Stimulated activated CD8-positive, alpha-beta memory T cell treated with anti-CD3 and anti-CD28 coated beads, Interleukin-12 subunit alpha, Interleukin-12 subunit beta, amount 100 ng/mL, for 1 hour (primary cell): ENCODE results near the gene ARF1.

Experiments
- DNase-seq: peaks from one replicate; pipeline ENCODE4 v3.0.0-alpha.2; 2020; ENCODE audit warnings: low read depth

Gene ARF1

DNA sequence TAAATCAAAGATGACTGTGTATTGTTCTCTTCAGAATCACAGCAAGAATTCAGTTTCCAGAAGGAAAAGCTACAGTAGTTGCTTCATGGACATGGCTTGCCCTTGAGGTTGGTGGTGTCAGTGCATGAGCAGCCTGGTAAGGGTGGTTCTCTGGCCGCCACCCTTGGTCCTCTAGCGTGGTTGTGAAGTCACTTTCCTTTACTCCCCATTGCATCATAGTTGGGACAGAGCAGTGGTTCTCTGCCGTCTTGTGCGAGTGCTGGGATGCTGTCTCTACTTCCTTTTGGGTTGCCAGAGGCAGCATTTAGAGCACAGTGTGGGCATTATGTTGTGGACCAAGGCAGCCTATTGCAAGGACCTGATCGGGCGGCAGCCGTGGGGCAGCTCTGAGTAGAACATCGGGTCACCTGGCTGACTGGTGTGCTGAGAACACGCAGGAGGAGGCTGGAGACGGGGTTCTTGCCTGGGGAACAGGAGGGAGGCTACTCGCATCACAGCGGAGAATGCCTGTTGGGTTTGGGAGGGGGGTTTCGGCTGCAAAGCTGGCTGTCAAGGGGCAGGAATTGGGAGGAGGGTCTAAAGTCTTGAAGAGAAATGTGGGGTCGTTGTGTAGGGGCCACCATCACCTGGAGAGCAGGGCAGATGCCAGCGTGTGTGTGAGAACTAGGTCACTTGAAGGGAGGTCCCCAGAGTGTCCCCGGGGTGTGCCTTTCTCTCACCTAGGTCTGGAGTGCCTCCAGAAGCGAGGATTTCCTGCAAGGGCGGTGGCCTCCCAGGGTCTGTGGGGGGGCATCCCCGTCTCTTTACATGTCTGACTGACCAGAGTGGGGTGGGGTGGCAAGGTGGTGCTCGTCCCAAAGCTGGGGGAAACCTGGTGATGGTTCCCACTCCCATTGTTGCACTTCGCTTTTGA lies 6.3 kb downstream of the ARF1 start:
- no peak for DNase-seq

DNA sequence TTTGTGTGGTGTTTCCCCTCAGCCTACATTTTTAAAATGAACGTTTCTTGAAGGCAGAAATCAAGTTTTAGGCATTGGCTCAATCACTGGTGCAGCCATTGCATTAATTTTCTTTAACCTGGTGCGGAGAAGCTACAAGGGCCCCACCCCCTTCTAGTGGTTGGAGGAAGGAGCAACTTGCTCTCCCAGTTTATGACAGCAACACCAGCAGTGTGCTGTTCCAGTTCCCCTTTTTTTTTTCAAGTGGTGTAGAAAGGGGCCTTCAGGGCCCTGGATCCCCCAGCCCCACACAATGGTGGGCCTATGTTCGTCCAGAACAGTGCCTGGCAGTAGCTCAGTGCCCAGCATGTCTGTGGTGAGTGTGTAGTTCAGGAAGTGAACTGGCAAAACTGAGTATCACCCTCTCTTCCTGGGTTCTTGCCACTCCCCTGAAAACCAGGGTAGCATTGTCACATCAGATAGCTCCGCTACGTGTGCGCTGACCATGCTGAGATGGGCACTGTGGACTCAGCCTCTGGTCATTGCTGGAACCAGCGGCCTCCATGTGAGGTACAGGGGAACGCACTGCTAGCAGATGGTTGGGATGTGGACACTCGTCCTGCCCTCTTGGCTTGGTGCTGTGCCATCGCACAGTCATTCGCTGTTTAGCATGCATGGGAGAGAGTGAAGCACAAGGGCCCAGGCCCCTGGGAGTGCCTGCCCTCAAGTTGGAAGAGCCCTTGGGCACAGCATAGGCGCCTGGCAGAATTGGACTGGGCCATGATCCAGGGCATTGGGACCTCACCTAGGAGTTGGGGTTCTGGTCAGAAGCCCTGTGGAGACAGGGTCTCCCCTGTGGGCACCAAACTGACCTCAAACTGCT lies 7.2 kb downstream of the ARF1 start:
- DNase-seq: no peak

DNA sequence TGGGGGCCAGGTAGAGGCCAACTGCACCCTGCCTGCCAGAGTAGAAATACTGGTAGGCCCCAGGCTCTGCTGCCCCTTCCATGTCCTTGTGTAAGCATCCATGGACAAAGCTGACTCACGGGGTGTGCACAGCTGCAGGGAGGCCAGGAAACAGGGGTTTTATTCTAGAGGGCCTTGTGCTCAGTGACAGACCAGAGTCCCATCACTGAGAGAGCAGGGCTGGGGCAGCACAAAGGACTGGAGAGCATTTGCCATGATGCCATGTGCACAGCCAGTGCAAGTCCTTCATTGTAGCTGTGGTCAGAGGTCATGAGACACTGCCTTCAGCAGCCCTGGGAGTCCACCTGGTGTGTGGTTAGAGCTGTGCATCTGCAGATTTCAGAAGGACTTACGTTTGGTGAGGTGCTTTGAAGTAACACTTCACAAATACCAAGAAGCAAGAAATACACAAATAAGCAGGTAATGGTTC lies 8.1 kb downstream of the ARF1 start:
- no peak for DNase-seq

DNA sequence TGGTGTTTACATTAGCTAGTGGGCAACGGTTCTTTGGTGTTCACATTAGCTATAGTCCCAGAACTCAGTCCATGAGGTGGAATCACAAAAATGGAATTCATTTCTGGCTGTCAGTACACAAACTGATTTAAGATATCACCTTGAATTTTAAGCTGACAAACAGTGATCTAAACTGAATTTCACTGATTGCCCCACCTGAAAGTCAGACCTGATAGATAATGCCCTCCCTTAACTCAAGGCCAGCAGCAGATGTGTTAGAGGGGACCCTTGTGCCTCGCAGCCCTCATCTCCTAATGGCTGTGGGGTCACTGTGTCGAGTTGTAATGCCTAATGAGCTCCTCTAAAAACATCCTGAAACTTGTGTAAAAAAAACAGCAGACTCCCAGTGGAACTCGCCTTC lies 8.6 kb downstream of the ARF1 start:
- no peak for DNase-seq

DNA sequence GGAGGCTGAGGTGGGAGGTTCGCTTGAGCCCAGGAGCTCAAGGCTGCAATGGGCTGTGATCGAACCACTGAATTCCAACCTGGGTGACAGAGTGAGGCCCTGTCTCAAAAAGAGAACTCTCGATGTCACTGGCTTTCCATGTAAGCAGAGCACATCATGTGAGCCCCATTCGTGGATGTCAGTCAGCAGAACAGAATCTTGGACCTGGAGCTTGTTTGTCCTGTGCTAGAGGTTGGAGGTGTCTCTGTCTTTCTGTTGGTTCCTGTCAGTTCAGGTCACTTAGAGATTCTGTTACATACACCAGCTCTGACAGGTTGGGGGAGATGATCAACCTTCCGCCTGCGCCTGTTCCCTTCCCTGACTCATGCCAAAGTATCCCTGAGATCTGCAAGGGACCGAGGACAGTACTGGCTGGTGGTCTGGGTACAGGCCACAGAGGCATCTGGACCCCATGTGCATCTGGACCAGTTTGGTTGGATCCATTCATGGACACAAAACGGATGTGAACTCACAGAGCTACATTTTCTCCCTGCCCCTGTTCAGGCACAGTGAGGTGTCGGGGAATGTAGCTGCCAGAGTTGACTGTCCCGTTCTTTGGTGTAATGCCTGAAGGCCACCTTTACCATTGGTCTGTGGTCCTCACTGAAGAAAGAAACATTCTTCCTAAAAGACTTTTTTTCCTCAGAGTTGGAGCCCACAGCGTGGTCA lies 10.0 kb downstream of the ARF1 start:
- DNase-seq: no peak

DNA sequence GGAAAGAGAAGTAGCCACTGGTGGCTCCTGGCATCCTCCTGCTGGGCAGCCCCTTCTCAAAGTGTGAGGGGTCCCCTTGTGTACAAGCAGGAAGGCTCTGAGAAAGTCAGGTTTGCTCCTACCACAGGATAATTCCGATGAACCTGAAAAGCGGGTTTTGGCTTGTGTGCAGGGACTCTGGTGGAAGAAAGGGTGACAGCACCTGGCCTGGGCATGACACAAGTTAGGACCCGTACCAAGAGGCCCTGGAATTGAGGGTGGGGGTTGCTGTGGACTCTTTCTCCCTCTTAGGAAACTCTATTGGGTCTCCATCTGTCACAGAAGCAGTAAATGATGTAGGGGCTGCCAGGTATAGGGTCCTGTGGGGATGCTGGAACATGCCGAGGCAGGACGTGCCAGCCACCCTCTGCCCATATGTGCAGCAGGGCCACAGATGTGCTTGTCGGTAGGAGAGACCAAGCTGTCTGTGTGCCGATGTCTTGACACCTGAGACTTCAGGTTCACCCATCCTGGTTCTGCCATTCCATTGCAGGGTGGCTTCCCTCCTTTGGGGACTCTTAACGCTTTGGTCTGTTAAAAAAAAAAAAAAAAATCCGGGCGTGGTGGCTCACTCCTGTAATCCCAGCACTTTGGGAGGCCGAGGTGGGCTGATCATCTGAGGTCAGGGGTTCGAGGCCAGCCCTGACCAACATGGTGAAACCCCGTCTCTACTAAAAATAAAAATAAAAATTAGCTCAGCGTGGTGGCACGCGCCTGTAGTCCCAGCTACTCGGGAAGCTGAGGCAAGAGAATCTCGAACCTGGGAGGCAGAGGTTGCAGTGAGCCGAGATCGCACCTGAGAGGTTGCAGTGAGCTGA lies 10.8 kb downstream of the ARF1 start:
- no peak for DNase-seq

DNA sequence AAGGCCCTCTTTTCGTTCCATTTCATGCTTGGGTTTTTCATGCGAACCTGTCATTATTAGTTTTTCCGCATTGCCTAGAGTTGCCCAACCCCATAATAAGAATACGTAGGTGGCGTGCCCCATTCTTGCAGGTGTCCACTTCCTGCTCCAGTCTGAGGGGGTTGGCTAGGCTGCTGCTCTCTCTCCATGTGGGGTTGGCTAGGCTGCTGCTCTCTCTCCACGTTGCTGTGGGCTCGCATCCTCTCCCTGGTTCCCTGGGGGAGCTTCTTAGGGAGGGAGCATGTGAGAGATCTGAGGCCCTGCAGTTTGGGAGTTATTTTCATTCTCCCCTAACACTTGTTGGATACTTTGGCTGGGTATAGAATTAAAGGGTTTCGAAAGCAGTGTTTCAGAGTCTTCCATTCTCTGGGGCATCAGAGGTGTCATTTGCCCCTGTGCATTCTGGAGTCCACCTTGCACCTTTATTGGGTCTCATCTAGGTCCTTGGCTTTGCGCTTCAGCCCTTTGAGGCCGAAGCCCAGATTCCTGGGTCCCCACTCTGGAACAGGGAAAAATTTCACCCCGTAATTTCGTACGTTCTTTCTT lies 12.0 kb downstream of the ARF1 start:
- no peak for DNase-seq

DNA sequence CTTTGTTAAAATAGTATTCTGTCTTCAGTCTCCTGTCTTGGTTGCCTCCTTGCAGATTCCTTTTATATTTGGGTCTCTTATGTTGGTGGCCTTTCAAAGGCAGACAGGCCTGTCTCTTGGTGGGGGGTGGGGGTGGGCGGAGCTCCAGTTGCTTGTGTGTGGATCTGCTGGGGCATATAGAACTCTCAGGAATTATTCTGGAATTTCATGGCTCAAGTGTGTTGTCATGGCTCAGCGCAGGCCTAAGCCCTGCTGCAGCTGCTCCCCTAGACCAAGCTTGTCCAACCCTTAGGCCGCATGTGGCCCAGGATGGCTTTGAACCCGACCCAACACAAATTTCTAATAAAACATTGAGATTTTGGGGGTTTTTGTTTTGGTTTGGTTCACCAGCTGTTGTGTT lies 12.7 kb downstream of the ARF1 start:
- no peak for DNase-seq

DNA sequence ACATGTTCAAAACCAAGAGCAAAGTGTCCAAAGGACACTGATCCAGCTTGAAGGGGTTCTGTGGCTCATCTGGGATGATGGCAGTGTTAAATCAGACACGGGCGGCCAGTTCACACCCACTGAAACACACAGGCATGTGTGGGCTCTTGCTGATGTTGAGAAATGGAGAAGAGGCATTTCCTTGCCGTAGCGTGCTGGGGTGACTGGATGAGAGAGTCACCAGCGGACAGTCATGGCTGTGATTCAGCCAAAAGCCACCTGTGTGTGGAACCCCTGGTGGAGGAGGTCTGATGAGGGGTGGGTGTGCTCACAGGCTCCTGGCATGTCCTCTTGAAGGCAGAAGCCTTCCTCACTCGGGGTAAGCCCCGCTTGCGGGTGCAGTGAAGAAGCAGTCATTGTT lies 13.4 kb downstream of the ARF1 start:
- no peak for DNase-seq

DNA sequence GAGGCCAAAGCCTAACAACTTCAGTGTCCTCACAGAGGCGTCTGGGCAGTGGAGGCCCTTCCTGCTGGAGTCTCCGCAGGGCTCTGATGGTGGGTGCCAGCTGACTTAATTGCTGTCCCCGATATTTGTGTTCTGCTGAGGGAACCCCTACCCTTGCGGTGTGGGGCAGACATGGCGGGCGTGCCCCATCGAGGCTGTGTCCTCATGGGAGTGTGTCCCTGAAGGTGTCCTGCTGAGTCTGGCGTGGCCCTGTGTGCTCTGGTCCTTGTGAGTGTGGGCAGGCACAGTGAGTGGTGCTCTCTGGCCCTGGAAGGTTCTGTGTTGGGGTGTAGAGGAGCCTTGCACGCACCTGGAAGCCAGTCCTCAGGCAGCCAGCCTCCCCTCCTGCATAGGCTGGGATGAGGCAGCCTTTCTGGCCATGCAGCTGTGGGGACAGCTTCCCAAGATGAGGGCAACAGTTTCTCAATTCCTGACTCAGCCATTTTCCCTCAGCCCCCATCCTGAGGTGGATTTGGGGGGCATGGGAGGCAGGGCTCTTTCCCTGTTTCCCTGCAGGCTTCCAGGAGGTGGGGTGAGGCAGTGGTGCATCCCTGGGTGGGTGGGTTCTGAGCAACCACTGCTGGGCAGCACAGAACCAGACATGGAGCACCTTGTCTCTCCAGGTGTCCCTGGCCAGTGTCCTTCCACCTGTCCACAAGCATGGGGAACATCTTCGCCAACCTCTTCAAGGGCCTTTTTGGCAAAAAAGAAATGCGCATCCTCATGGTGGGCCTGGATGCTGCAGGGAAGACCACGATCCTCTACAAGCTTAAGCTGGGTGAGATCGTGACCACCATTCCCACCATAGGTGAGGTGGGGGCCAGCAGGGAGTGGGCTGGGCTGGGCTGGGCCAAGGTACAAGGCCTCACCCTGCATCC lies 14.2 kb downstream of the ARF1 start:
- DNase-seq: no peak

DNA sequence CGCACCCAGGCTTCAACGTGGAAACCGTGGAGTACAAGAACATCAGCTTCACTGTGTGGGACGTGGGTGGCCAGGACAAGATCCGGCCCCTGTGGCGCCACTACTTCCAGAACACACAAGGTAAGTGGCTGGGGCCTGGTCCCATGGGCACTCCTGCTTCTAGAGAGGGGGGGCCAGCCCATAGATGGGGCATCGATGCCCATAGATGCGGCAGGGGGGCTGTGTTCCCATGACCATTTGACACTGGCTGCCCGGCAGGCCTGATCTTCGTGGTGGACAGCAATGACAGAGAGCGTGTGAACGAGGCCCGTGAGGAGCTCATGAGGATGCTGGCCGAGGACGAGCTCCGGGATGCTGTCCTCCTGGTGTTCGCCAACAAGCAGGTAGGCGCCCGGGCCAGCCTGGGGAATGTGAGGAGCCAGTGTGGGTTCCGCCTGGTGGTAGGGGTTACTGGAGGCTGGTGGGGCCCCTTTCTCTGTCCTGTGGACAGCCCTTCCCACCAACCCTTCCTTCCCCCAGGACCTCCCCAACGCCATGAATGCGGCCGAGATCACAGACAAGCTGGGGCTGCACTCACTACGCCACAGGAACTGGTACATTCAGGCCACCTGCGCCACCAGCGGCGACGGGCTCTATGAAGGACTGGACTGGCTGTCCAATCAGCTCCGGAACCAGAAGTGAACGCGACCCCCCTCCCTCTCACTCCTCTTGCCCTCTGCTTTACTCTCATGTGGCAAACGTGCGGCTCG lies 15.0 kb downstream of the ARF1 start:
- DNase-seq: no peak

DNA sequence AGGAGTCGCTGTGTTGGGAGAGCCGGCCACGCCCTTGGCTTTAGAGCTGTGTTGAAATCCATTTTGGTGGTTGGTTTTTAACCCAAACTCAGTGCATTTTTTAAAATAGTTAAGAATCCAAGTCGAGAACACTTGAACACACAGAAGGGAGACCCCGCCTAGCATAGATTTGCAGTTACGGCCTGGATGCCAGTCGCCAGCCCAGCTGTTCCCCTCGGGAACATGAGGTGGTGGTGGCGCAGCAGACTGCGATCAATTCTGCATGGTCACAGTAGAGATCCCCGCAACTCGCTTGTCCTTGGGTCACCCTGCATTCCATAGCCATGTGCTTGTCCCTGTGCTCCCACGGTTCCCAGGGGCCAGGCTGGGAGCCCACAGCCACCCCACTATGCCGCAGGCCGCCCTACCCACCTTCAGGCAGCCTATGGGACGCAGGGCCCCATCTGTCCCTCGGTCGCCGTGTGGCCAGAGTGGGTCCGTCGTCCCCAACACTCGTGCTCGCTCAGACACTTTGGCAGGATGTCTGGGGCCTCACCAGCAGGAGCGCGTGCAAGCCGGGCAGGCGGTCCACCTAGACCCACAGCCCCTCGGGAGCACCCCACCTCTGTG lies 15.9 kb downstream of the ARF1 start:
- no peak for DNase-seq

DNA sequence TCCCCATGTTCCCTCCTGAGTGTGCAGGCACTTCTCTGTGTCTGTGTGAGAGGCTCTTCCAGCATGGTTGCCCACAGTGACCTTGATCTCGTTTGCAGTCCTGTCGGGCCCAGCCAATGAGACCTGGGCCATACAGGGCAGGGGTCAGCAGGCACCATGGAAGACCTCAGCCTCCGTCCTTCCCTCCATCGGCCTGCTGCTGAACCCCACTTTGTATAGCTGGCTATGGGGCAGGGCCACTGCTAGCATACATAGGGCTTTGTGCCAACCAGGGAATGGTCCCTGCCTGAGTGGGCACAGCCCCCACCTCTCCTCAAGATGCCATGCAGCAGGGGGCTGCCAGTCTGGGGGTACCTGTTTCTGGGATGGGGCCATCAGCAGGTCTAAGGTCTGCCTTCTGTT lies 16.8 kb downstream of the ARF1 start:
- no peak for DNase-seq

DNA sequence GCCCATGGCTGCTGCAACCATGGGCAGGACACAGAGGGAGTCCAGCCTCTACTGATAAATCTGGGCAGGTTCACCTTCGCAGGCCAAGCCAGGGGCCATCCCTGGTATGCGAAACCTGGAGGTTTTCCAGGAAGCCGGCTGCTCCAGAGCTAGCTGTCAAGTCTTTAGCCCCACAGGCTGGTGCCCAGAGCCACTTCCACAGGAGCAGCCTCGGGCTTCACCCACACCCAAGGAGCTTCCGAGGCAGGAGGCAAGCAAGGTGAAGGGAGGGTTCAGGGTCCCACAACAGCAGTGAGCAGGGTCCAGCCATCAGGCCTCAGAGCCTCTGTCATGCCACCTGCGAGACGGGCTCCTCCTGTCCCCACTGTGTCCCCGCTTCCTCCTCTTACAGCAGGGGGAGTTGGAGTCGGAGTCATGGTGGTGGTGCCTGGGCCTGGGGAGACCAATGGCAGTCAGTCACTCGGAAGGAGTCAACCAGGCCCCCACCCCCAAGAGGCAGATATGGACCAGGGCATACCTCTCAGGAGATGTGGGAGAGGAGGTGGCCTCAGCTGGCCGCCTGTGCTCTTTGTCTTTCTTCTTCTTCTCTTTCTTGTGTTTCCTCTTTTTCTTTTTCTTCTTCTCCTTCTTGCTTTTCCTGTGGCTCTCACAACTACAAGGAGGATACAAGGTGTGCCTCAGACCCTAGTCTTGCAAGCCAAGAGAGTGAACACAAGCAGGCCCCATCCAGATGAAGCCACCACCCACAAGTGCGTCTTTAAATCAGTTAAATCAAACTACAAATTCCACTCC lies 18.5 kb downstream of the ARF1 start:
- no peak for DNase-seq

DNA sequence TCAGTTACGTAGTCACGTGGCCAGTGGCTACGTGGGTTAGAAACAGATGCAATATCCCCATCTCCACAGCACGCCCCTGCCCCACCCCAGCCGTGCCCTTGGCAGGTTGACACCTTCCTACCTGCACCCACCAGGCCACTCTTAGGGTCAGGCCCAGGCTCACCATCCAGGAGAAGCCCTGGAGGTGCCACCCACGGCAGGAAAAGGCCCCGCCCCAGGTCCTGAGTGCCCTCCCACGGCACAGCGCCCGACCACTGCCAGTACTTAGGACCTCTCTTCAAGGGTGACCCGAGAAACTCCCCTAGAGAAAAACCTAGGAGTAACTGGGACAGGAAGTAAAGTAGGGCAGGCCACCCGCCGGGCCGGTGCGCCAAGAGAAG lies 19.1 kb downstream of the ARF1 start:
- DNase-seq: no peak

DNA sequence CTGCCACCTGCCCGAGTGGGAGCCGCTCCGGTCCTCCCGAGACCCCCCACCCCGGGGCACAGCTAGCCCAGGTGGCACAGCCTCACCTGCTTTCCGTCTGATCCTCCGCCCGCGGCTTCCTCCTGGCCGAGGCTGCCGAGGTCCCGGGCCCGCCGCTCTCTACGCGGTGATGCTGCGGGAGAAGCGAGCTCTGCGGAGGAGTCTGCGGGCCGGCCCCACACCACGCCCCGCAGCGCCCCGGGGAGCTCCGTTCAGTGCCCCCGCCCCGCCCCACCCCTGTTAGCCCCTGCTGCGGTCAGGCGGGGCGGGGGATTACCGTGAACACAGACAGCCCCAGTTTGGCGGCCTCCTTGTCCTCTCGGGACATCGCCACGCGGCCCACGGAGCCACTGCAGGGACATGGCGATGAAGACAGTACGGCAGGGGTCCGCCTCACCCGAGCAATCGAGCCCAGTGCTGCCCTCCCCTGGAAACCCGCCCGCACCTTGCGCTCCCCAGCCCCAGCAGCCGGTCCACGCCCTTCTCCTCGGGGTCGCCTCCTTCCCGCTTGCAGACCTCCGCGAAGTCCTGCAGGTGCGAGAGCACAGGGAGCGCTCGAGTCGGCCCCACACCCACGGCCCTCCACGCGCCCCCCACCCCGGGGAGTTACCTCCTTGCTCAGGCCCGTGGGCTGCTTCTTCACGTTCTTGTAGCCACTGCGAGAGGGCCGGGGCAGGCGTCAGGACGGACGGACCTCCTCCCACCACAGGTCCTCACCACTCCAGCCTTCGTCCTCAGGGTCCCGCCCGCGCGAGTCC lies 19.7 kb downstream of the ARF1 start:
- no peak for DNase-seq
